ENCODE data around the gene OPN1LW.

OPN1LW gene

DNA sequence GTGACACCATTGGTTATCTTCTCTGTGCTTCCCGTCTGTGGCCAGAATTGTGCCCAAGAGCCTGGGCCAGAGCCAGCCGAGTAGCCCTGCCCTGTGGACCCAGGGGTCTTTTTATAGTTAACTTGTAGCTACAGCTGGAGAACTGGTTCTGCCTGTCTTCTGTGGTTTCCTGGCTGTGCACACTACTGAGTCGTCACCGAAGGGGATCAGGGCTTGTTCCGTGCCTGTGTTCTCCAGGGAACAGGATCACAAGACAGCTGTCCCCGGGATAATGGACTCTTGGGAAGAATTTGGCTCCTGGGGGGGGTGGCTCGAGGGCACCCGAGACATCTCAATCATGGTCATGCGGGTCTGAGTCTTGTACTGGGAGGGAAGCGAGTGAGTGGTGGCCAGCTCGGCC, 22.1 kb upstream of the OPN1LW start:
- DNase-seq (ENCODE audit: low read depth) = peak; percentile 42
- H3K4me3 ChIP-seq (ENCODE audit: low read length) = no peak overlapping the region
- TF ChIP-seq, protein P1, sequence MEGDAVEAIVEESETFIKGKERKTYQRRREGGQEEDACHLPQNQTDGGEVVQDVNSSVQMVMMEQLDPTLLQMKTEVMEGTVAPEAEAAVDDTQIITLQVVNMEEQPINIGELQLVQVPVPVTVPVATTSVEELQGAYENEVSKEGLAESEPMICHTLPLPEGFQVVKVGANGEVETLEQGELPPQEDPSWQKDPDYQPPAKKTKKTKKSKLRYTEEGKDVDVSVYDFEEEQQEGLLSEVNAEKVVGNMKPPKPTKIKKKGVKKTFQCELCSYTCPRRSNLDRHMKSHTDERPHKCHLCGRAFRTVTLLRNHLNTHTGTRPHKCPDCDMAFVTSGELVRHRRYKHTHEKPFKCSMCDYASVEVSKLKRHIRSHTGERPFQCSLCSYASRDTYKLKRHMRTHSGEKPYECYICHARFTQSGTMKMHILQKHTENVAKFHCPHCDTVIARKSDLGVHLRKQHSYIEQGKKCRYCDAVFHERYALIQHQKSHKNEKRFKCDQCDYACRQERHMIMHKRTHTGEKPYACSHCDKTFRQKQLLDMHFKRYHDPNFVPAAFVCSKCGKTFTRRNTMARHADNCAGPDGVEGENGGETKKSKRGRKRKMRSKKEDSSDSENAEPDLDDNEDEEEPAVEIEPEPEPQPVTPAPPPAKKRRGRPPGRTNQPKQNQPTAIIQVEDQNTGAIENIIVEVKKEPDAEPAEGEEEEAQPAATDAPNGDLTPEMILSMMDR (IDR thresholded peaks at IDR 0.05; ENCODE audit: insufficient read depth, low read depth, low read length, missing control alignments) = no peak

DNA sequence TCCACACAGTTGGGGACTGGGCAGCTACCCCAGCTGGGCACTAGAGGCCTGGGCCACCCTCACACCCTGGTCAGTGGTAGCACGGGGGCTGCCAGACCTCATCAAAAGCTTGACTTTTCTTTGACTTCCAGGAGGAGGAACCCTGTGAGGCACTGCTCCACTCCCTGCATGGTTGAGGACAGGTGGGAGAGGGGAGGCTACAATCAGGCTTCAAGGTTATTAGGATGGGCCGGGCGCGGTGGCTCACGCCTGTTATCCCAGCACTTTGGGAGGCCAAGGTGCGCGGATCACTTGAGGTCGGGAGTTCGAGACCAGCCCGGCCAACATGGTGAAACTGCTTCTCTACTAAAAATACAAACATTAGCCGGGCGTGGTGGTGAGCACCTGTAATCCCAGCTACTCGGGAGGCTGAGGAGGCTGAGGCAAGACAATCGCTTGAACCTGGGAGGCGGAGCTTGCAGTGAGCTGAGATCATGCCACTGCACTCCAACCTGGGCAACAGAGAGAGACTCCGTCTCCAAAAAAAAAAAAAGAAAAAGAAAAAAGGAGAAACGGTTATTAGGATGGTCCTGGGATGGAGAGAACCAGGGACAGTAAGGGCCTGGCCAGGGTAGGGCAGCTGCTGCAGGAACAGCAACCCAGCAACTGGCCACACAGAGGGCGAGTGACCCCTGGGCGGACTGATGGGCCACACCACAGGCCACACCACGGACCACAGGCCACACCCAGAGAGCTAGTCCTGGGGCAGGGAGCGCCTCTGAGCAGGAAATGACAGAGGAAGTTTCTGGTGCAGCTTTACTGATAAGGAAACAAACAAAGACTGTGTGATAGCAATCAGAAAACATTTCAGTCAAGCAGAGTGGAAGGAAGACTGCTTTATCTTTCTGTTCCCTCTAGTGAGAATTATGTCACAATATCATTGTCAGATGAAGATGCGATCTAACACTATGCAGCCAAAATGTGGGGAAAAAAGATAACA, 20.5 kb upstream of the OPN1LW start:
- TF ChIP-seq, protein P1 (IDR thresholded peaks at IDR 0.05; ENCODE audit: insufficient read depth, low read depth, low read length, missing control alignments) = no peak
- no peak for DNase-seq (ENCODE audit: low read depth)
- H3K4me3 ChIP-seq (ENCODE audit: low read length) = no peak overlapping the region

DNA sequence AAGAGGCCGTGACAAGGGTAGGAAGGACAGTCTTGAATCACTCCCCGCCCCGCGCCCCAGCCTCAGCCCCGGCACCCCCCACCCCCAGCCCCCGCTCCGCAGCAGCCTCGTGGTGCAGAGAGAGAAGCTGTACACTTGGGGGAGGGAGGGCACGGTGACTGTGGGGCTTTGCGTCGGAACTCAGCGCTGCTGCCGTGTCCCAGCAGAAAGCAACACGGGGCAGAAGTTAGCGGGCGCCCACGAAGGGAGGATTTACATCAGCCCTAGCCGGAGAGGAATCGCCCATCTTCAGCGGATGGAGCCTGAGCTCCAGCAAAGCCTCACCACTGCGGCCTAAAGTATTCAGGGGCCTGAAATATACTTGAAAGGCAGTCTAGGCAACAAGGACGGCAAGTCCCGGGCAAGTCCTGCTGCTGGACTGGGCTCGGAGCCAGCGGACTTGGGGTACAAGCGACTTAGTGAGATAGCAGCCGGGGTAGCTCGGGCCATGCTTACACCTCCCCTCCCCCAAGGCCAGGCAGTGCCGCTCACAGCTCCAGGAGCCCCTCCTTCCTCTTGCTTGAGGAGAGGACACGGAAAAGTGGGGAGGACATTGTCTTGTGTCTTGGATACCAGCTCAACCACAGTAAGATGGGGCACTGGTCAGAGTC, 18.5 kb upstream of the OPN1LW start:
- TF ChIP-seq, protein P1 (IDR thresholded peaks at IDR 0.05; ENCODE audit: insufficient read depth, low read depth, low read length, missing control alignments) = no peak
- no peak overlapping the region for H3K4me3 ChIP-seq (ENCODE audit: low read length)
- DNase-seq (ENCODE audit: low read depth) = no peak

DNA sequence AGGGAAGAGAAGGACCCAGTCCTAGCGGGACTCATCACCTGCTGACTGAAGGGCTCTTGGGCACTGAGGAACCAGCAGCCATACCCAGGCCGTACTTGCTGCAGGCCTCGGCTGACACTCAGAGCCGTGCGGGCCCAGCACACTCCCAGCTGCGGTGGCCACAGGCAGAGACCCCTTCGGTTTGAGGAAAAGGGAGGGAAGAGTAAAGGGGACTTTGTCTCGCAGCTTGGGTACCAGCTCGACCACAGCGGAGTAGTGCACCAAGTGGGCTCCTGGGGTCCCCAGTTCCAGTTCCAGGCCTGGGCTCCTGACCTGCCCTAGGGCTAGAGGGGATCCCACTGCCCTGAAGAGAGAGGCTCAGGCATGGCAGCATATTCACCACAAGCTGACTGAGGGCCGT, 17.9 kb upstream of the OPN1LW start:
- H3K4me3 ChIP-seq (ENCODE audit: low read length) = no peak overlapping the region
- TF ChIP-seq, protein P1 (IDR thresholded peaks at IDR 0.05; ENCODE audit: insufficient read depth, low read depth, low read length, missing control alignments) = no peak

DNA sequence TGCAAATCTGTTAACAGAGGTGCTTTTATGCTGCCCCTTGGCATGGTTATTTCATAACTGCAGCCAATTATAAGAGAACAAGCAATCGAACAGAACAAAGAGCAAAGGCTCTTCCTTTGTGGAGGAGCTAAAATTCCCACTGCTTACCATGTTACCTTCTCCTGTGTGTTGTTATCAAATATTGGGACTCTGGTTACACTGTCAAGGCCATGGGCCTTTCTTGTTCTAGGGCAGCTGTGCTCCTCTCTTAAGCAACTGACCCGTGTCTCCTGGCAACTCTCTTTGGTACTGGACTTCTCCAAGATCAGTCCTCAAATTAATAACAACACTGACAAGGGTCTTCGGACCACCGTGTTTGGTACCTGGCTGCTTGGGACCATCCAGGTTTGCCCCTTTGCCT, 12.1 kb upstream of the OPN1LW start:
- H3K4me3 ChIP-seq (ENCODE audit: low read length) = no peak overlapping the region
- TF ChIP-seq, protein P1 (IDR thresholded peaks at IDR 0.05; ENCODE audit: insufficient read depth, low read depth, low read length, missing control alignments) = no peak
- no peak for DNase-seq (ENCODE audit: low read depth)

More for the DNA sequence above, 17.9 kb upstream of the OPN1LW start:
- no peak for DNase-seq (ENCODE audit: low read depth)

DNA sequence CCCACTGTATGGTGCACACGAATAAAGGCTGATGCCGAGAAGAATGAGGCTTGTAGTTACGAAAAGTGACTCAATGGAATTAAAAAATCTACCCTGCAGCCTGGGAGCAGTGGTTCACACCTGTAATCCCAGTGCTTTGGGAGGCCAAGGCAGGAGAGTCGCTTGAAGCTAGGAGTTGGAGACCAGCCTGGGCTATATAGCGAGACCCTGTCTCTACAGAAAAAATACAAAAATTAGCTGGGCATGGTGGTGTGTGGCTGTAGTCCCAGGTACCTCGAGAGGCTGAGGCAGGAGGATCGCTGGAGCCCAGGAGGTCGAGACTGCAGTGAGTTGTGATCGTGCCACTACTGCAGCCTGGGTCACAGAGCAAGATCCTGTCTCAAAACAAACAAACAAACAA, 11.7 kb upstream of the OPN1LW start:
- TF ChIP-seq, protein P1 (IDR thresholded peaks at IDR 0.05; ENCODE audit: insufficient read depth, low read depth, low read length, missing control alignments) = no peak
- H3K4me3 ChIP-seq (ENCODE audit: low read length) = no peak overlapping the region
- no peak for DNase-seq (ENCODE audit: low read depth)

Measured in epithelial cell of esophagus (primary cell).